PFSK-1 (cell line): ENCODE results near the gene STARD13.

ENCODE experiments used
- FOXP2 ChIP-seq: optimal IDR thresholded peaks from 2 replicates; pipeline ENCODE3; 2011; ENCODE audit warnings: borderline replicate concordance, control low read depth, inconsistent platforms; ENCODE audit not compliant: insufficient read depth; ENCODE audit errors: extremely low read length, extremely low read depth
- POLR2AphosphoS5 ChIP-seq: IDR thresholded peaks from 2 replicates; pipeline ENCODE4 v1.6.1; 2012; ENCODE audit warnings: low read depth, mild to moderate bottlenecking, control low read depth, low read length, moderate library complexity
- REST ChIP-seq, 2 experiments: IDR thresholded peaks; 2 replicates each; pipeline versions ENCODE4 v1.6.1 to v1.8.0; 2011 to 2012; ENCODE audit warnings: low read depth in 2 of 2, low read length in 2 of 2, control low read depth in 1 of 2, inconsistent platforms in 1 of 2, mild to moderate bottlenecking in 1 of 2, moderate library complexity in 1 of 2; ENCODE audit not compliant: insufficient read depth in 1 of 2
- SIN3A ChIP-seq: IDR thresholded peaks from 2 replicates; pipeline ENCODE4 v1.6.1; 2012; ENCODE audit warnings: mild to moderate bottlenecking, low read length, moderate library complexity, borderline replicate concordance; ENCODE audit not compliant: insufficient read depth
- TAF1 ChIP-seq: IDR thresholded peaks from 2 replicates; pipeline ENCODE4 v1.6.1; 2012; ENCODE audit warnings: low read length, control low read depth, borderline replicate concordance; ENCODE audit not compliant: insufficient read depth

GRCh38 chr13:33265133-33265532 lies 20.4 kb downstream of the STARD13 start:
- no peak for TF ChIP-seq POLR2AphosphoS5
- TF ChIP-seq SIN3A, result no peak
- TF ChIP-seq TAF1, result no peak
- no peak for TF ChIP-seq REST (IDR thresholded peaks at IDR 0.05; ENCODE audit: insufficient read depth in 1 of 2, low read depth in 2 of 2, low read length in 2 of 2)
- no peak for TF ChIP-seq FOXP2
